WTC11 (cell line): ENCODE results near the gene CLIP2.

Experiments
- CTCF ChIP-seq: fragments of 200-600 bp; IDR thresholded peaks from 2 replicates; pipeline ENCODE4 v1.8.0; 2022; ENCODE audit warnings: antibody characterized with exemption
- FOXP4 ChIP-seq: sonication (generic); formaldehyde crosslinking; IDR thresholded peaks from 2 replicates; pipeline ENCODE4 v1.8.0; 2022; ENCODE audit warnings: mild to moderate bottlenecking, missing genetic modification reagents
- JUN ChIP-seq: sonication (generic); formaldehyde crosslinking; IDR thresholded peaks from 2 replicates; pipeline ENCODE4 v1.8.0; 2023; ENCODE audit warnings: mild to moderate bottlenecking, missing genetic modification reagents
- SP1 ChIP-seq: sonication (generic); formaldehyde crosslinking; conservative IDR thresholded peaks from 2 replicates; pipeline ENCODE4 v1.8.1; 2022; ENCODE audit warnings: missing genetic modification reagents
- USF1 ChIP-seq: sonication (generic); formaldehyde crosslinking; IDR thresholded peaks from 2 replicates; pipeline ENCODE4 v1.8.0; 2022; ENCODE audit warnings: mild to moderate bottlenecking, missing genetic modification reagents
- ZNF121 ChIP-seq: sonication (generic); formaldehyde crosslinking; IDR thresholded peaks from 2 replicates; pipeline ENCODE4 v1.8.0; 2023; ENCODE audit warnings: missing genetic modification reagents
- ZNF317 ChIP-seq: sonication (generic); formaldehyde crosslinking; IDR thresholded peaks from 2 replicates; pipeline ENCODE4 v1.8.1; 2023; ENCODE audit warnings: low read depth, mild to moderate bottlenecking, moderate library complexity, missing genetic modification reagents, borderline replicate concordance

GRCh38 chr7:74329225-74329624 is 40.0 kb downstream of the CLIP2 start:
- no peak for TF ChIP-seq CTCF
- TF ChIP-seq FOXP4: no peak
- TF ChIP-seq USF1: no peak
- TF ChIP-seq ZNF121: no peak
- TF ChIP-seq JUN (CRISPR knock-in tag): no peak
- TF ChIP-seq ZNF317 (CRISPR knock-in tag): no peak
- no peak for TF ChIP-seq SP1 (CRISPR knock-in tag)
